T-helper 22 cell (primary cell): ENCODE measurements around the gene CACNG1.
"Not testable (repeated sequence)": the region's sequence is repeated elsewhere in the genome, so short reads cannot be mapped to it uniquely, and the experiment has no call there.

Experiments used
- DNase-seq: peaks from one replicate; pipeline ENCODE4 v3.0.0-alpha.2; 2020; ENCODE audit warnings: low read depth

Gene CACNG1

DNA sequence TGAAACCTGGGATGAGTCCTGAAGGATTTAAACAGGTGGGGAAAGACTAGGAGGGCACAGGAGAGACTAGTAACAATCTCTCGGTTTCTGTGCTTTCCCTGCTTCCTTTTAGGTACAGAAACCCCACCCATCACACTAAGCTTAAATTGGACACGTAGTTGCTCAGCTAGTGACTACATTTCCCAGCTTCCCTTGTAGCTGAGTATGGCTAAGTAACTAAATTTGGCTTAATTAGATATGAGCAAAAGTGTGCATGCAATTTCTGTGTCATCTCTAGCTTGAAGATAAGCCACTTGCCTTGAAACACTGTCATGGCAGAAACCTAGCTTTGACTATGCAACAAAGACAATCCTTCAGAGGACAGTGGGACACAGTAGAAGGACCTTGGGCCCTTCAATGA is 36.5 kb downstream of the CACNG1 start:
- DNase-seq: no peak

DNA sequence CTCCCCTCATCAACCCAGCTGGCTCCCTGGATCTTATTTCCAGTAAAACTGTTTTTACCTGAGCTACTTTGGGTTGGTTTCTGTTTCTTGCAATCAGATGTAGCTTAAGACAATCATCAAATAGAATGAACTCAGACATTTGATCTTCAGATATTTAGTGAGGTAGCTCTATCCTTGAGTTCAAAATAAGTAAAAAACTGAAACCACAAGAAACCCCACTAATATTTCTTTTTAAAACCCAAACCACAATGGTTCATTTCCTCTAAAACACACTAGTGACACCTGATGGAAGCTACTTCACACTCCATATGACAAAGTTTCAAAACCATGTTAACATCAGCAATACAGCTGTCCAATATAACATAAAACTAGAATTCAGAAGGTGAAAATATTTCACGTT is 37.8 kb downstream of the CACNG1 start:
- no peak for DNase-seq

DNA sequence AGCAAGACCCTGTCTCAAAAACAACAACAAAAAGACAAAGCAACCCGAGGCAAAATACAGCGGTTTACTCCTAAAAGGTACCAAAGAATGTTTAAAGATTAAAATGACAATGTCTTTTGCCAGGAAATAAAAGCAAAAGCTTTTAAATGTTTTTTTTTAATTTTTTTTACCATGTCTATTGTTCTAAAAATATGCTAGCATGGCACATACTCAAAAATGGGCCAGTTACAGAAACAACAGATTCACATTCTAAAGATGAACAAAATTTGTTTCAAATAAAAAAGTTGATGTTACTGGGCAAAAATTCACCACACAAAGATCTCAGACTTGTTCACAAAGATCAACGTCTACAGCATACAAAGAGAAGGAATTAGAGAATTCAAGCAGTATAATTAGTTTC is 41.1 kb downstream of the CACNG1 start:
- no peak for DNase-seq

DNA sequence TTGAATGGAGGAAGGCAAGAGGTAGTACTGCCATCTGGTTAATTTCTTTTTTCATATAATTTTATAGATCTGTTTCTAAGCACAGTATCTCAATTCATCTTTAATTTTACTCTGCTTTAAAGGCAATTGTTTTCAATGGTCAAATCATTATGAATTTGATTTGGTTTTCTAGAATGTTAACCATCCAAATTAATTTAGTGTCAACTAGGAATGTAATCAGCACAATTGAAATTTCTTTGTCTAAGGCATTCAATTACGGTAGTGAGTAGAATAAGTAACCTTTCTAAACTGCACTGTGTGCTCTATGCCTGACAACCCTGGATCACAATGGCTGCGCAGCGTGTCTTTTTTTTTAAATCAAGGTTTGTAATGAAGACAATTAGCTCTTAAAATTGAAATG is 44.3 kb downstream of the CACNG1 start:
- no peak for DNase-seq

DNA sequence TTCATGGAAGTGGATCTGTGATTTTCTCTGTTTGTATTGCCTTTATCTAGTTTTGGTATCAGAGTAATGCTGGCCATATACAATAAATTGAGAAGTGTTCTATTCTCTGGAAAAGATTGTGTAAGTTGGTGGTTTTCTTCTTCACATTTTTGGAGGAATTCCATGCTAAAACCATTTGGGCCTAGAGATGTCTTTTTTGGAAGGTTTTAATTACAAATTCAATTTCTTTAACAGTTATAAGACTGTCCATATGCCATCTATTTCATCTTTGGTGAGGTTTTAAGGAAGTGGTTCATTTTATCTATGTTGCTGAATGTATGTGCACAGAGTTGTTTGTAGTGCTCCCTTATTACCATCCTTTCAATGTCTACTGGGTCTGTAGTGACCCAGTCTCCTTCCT is 46.0 kb downstream of the CACNG1 start:
- no peak for DNase-seq

DNA sequence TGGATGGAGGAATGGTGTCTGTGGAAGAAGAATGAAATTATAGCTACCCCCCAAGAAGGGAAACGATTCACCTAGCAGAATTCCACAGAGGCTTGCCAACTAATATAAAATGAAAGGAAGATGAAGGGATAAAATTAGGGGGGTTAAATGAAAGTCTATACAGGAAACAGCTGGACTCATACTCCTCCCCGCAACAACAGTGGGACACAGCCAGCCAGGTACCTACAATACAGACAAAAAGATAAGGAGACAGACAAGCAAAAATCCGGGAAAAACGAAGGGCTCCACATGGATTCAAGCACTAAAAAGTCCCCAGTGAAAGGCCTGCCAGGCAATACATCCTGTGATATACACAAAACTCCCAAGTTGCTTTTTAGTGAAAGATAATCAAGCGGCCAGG is 47.9 kb downstream of the CACNG1 start:
- no peak for DNase-seq

DNA sequence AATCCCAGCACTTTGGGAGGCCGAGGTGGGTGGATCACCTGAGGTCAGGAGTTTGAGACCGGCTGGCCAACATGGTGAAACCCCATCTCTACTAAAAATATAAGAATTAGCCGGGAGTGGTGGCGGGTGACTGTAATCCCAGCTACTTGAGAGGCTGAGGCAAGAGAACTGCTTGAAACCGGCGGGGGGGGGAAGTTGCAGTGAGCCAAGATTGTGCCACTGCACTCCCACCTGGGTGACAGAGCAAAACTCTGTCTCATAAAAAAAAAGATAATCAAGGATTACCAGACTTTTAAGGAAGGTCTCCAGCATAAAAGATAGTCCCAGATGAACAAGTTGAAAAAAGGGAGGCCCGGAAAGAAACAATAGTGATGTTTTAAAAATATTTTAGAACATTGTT is 48.4 kb downstream of the CACNG1 start:
- not testable (repeated sequence) for DNase-seq

DNA sequence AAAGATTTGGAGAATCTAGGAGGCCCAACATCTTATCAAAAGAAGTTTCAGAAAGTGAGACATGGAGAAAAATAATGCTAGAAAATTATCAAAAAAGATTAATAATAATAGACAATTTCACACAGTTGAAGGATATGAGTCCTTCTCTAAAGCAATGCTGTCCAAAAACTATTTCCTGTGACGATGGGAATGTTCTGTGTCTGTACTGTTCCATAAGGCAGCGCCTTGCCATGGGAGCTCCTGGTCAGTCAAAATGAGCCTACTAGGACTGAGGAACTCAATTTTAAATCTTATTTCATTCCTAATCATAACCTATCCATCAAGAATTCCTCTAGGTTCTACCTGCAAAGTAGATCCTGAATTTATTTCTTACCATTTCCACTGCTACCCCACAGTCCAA is 49.0 kb downstream of the CACNG1 start:
- no peak for DNase-seq

DNA sequence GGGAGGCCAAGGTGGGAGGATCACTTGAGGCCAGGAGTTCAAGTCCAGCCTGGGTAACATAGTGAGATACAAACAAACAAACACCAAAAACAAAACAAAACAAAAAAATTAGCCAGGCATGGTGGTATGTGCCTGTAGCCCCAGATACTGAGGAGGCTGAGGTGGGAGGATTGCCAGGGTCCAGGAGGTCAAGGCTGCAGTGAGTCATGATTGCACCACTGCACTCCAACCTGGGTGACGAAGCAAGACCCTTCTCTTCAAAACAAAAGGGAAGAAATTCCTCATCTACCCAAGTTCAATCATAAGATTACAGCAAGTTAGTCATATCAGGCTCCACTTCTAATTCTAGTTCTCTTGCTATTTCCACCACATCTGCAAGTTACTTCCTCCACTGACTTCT is 50.9 kb downstream of the CACNG1 start:
- DNase-seq: not testable (repeated sequence)

DNA sequence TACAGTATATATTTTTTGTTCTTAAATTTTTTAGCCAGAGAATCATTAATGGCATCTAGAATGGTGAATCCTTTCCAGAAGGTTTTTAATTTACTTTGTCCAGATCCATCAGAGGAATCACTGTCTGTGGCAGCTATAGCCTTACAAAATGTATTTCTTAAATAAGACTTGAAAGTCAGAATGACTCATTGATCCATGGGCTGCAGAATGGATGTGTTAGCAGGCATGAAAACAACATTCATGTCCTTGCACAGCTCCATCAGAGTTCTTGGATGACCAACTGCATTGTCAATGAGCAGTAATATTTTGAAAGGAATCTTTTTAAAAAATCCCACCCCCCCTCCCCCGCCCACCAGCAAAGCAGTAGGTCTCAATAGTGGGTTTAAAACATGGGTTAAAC is 51.4 kb downstream of the CACNG1 start:
- no peak for DNase-seq

DNA sequence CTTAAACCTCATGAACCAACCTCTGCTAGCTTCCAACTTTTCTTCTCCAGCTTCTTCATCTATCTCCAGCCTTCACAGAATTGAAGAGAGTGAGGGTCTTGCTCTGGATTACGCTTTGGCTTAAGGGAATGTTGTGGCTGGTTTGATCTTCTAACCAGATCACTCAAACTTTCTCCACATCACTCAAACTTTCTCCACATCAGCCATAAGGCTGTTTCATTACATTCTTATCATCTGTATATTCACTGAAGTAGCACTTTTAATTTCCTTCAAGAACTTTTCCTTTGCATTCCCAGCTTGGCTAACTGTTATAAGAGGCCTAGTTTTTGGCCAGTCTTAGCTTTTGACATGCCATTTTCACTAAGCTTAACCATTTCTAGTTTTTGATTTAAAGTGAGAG is 52.3 kb downstream of the CACNG1 start:
- no peak for DNase-seq

DNA sequence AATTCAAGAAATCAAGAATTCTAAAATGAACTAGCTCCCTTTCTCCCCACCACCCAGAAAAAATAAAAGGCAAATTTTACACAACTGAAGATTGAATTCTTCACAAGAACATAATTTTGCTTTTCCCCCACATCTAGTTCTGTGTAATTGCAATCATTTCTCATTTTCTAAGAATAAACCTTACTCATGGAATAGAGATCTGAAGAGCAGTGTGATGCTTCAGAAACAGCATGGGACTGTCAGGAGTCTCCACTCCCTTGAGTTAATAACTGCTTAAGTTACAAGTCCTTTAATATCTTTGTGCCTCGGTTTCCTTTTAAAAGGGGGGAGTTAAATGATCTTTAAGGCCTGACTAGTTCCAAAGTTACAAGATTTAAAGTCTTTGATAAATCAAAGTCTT is 53.7 kb downstream of the CACNG1 start:
- no peak for DNase-seq

DNA sequence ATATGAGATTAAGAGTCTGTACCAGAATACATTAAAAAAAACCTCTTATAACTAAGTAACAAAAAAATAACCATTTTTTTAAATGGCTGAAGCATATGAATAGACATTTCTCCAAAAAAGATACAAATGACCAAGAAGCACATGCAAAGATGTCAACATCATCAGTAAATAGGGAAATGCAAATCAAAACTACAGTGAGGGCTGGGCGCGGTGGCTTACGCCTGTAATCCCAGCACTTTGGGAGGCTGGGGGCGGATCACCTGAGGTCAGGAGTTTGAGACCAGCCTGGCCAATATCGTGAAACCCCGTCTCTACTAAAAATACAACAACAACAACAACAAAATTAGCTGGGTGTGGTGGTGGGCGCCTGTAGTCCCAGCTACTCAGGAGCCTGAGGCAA is 60.3 kb downstream of the CACNG1 start:
- DNase-seq: not testable (repeated sequence)

DNA sequence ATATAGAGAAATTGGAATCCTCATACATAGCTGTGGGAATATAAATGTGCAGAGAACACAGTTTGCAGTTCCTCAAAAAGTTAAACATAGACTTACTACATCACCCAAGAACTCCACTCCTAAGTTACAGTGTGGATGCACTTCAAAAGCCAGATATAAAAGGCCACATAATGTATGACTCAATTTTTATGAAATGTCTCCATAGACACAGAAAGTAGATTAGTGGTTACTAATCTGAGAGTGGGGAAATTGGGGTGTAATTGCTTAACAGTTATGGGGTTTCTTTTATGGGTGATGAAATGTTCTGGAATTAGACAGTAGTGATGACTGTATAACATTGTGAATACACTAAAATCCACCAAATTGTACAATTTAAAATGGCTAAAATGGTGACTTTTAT is 60.9 kb downstream of the CACNG1 start:
- no peak for DNase-seq
